ENCODE measurements around the gene AUH. TPM values are rescaled to one million over a fixed set of nuclear protein-coding genes. Genes with fewer than 3 reads are reported as not detected.

AUH gene
- total RNA-seq, 1 donor from 2014 or later: 50.4 TPM

- Mint-ChIP-seq H3K9me3 (peaks cover 17% of the 10 kb centered on the region), H3K27me3 (ENCODE audit: insufficient read depth) (no peaks in the 10 kb centered on the region), H3K36me3 (ENCODE audit: low read depth) (peaks cover 20% of the 10 kb centered on the region), H3K4me1 (ENCODE audit: low read depth) (peaks cover 69% of the 10 kb centered on the region), H3K4me3 (peak overlapping the region; percentile 71), H3K27ac (peak overlapping the region; percentile 95)
- intact Hi-C loops (cut with micrococcal nuclease): loop anchor here (1.0 to 5.0 kb wide), 19 partner anchors 14 to 520 kb away; no protein-coding TSS in a partner anchor
- DNase-seq (ENCODE audit: low spot score): no peak
Observed at GRCh38 chr9:91192381-91193086, 169.2 kb downstream of the AUH start.

- DNase-seq (ENCODE audit: low spot score): no peak
- peak overlapping the region; percentile 58 for H3K4me3 Mint-ChIP-seq
- H3K27ac Mint-ChIP-seq: peak overlapping the region; percentile 95
- intact Hi-C loops (cut with micrococcal nuclease): loop anchor here (1.0 to 5.0 kb wide), 2 partner anchors 104 to 276 kb away; no protein-coding TSS in a partner anchor
- H3K4me1 Mint-ChIP-seq (ENCODE audit: low read depth): peaks cover 74% of the 10 kb centered on the region
- H3K36me3 Mint-ChIP-seq (ENCODE audit: low read depth): peaks cover 27% of the 10 kb centered on the region
- H3K27me3 Mint-ChIP-seq (ENCODE audit: insufficient read depth): no peaks in the 10 kb centered on the region
- peaks cover 17% of the 10 kb centered on the region for H3K9me3 Mint-ChIP-seq
Observed at GRCh38 chr9:91191411-91192380, 170.0 kb downstream of the AUH start.

- Mint-ChIP-seq H3K4me1 (ENCODE audit: low read depth) (peaks cover 73% of the 10 kb centered on the region), H3K27me3 (ENCODE audit: insufficient read depth) (no peaks in the 10 kb centered on the region), H3K4me3 (no peak overlapping the region), H3K27ac (peak overlapping the region; percentile 48), H3K36me3 (ENCODE audit: low read depth) (peaks cover 24% of the 10 kb centered on the region), H3K9me3 (peaks cover 17% of the 10 kb centered on the region)
- intact Hi-C loops (cut with micrococcal nuclease): loop anchor here (5.0 kb wide), 1 partner anchor 103 kb away; no protein-coding TSS in a partner anchor
- no peak for DNase-seq (ENCODE audit: low spot score)
Observed at GRCh38 chr9:91190062-91190461, 171.7 kb downstream of the AUH start.

GRCh38 chr9:91188719-91189590 lies 172.8 kb downstream of the AUH start:
- Mint-ChIP-seq H3K4me3 (no peak overlapping the region), H3K36me3 (ENCODE audit: low read depth) (peaks cover 26% of the 10 kb centered on the region), H3K9me3 (peaks cover 17% of the 10 kb centered on the region), H3K27me3 (ENCODE audit: insufficient read depth) (no peaks in the 10 kb centered on the region), H3K27ac (no peak overlapping the region), H3K4me1 (ENCODE audit: low read depth) (peaks cover 62% of the 10 kb centered on the region)
- no peak for DNase-seq (ENCODE audit: low spot score)
- intact Hi-C loops (cut with micrococcal nuclease): no loop called here

- no peak for DNase-seq (ENCODE audit: low spot score)
- intact Hi-C loops (cut with micrococcal nuclease): no loop called here
- H3K27ac Mint-ChIP-seq: no peak overlapping the region
- peaks cover 17% of the 10 kb centered on the region for H3K9me3 Mint-ChIP-seq
- H3K27me3 Mint-ChIP-seq (ENCODE audit: insufficient read depth): no peaks in the 10 kb centered on the region
- H3K4me3 Mint-ChIP-seq: no peak overlapping the region
- peaks cover 27% of the 10 kb centered on the region for H3K36me3 Mint-ChIP-seq (ENCODE audit: low read depth)
- H3K4me1 Mint-ChIP-seq (ENCODE audit: low read depth): peaks cover 55% of the 10 kb centered on the region
Observed at GRCh38 chr9:91187965-91188344, 173.8 kb downstream of the AUH start.

GRCh38 chr9:91187311-91187964 lies 174.3 kb downstream of the AUH start:
- H3K9me3 Mint-ChIP-seq: peaks cover 17% of the 10 kb centered on the region
- intact Hi-C loops (cut with micrococcal nuclease): no loop called here
- H3K27me3 Mint-ChIP-seq (ENCODE audit: insufficient read depth): no peaks in the 10 kb centered on the region
- peaks cover 27% of the 10 kb centered on the region for H3K36me3 Mint-ChIP-seq (ENCODE audit: low read depth)
- H3K27ac Mint-ChIP-seq: peak overlapping the region; percentile 82
- H3K4me1 Mint-ChIP-seq (ENCODE audit: low read depth): peaks cover 57% of the 10 kb centered on the region
- DNase-seq (ENCODE audit: low spot score): no peak
- H3K4me3 Mint-ChIP-seq: no peak overlapping the region

- intact Hi-C loops (cut with micrococcal nuclease): no loop called here
- H3K4me3 Mint-ChIP-seq: no peak overlapping the region
- peaks cover 27% of the 10 kb centered on the region for H3K36me3 Mint-ChIP-seq (ENCODE audit: low read depth)
- peaks cover 50% of the 10 kb centered on the region for H3K4me1 Mint-ChIP-seq (ENCODE audit: low read depth)
- H3K27me3 Mint-ChIP-seq (ENCODE audit: insufficient read depth): no peaks in the 10 kb centered on the region
- H3K9me3 Mint-ChIP-seq: peaks cover 17% of the 10 kb centered on the region
- DNase-seq (ENCODE audit: low spot score): no peak
- H3K27ac Mint-ChIP-seq: peak overlapping the region; percentile 82
Observed at GRCh38 chr9:91186632-91187108, 175.0 kb downstream of the AUH start.

- Mint-ChIP-seq H3K36me3 (ENCODE audit: low read depth) (peaks cover 25% of the 10 kb centered on the region), H3K4me3 (no peak overlapping the region), H3K27ac (peak overlapping the region; percentile 42), H3K9me3 (peaks cover 17% of the 10 kb centered on the region), H3K27me3 (ENCODE audit: insufficient read depth) (no peaks in the 10 kb centered on the region), H3K4me1 (ENCODE audit: low read depth) (peaks cover 37% of the 10 kb centered on the region)
- intact Hi-C loops (cut with micrococcal nuclease): no loop called here
- DNase-seq (ENCODE audit: low spot score): no peak
Observed at GRCh38 chr9:91185193-91185886, 176.4 kb downstream of the AUH start.

GRCh38 chr9:91182429-91183225 lies 179.1 kb downstream of the AUH start:
- H3K36me3 Mint-ChIP-seq (ENCODE audit: low read depth): peaks cover 12% of the 10 kb centered on the region
- H3K4me1 Mint-ChIP-seq (ENCODE audit: low read depth): peaks cover 53% of the 10 kb centered on the region
- no peak for DNase-seq (ENCODE audit: low spot score)
- intact Hi-C loops (cut with micrococcal nuclease): no loop called here
- H3K27ac Mint-ChIP-seq: no peak overlapping the region
- no peaks in the 10 kb centered on the region for H3K9me3 Mint-ChIP-seq
- no peaks in the 10 kb centered on the region for H3K27me3 Mint-ChIP-seq (ENCODE audit: insufficient read depth)
- no peak overlapping the region for H3K4me3 Mint-ChIP-seq

- Mint-ChIP-seq H3K4me1 (ENCODE audit: low read depth) (peaks cover 52% of the 10 kb centered on the region), H3K27me3 (ENCODE audit: insufficient read depth) (no peaks in the 10 kb centered on the region), H3K27ac (no peak overlapping the region), H3K4me3 (no peak overlapping the region), H3K9me3 (no peaks in the 10 kb centered on the region), H3K36me3 (ENCODE audit: low read depth) (peaks cover 4% of the 10 kb centered on the region)
- intact Hi-C loops (cut with micrococcal nuclease): no loop called here
- DNase-seq (ENCODE audit: low spot score): no peak
Observed at GRCh38 chr9:91181541-91181940, 180.2 kb downstream of the AUH start.

- H3K27ac Mint-ChIP-seq: no peak overlapping the region
- H3K36me3 Mint-ChIP-seq (ENCODE audit: low read depth): peaks cover 4% of the 10 kb centered on the region
- no peak for DNase-seq (ENCODE audit: low spot score)
- H3K4me3 Mint-ChIP-seq: peak overlapping the region; percentile 11
- no peaks in the 10 kb centered on the region for H3K27me3 Mint-ChIP-seq (ENCODE audit: insufficient read depth)
- H3K4me1 Mint-ChIP-seq (ENCODE audit: low read depth): peaks cover 51% of the 10 kb centered on the region
- intact Hi-C loops (cut with micrococcal nuclease): no loop called here
- H3K9me3 Mint-ChIP-seq: no peaks in the 10 kb centered on the region
Observed at GRCh38 chr9:91180930-91181268, 180.8 kb downstream of the AUH start.
